Astrocyte (in vitro differentiated cells and primary cell): ENCODE results near the gene VWF. TPM values are rescaled to one million over a fixed set of nuclear protein-coding genes. Genes with fewer than 3 reads are reported as not detected.

Experiments used
- DNase-seq: peaks from one replicate; pipeline ENCODE4 v3.0.0-alpha.2; 2010; ENCODE audit warnings: low read depth
- FAIRE-seq: peaks from 2 replicates; lab custom pipeline; 2011; peaks lifted over from hg19 to GRCh38; lab: Jason Lieb, UNC
- H2AFZ ChIP-seq: 2 replicates; pipeline ENCODE4 v1.6.0; 2012; ENCODE audit warnings: low read depth, low read length, inconsistent platforms
- H3K27ac ChIP-seq: 2 replicates; pipeline ENCODE4 v1.5.1; 2011; ENCODE audit warnings: low read depth, low read length, inconsistent platforms
- H3K27me3 ChIP-seq: 2 replicates; pipeline ENCODE4 v1.6.0; 2011; ENCODE audit warnings: low read length, inconsistent platforms; ENCODE audit not compliant: insufficient read depth
- H3K36me3 ChIP-seq: 2 replicates; pipeline ENCODE4 v1.5.1; 2011; ENCODE audit warnings: low read length, inconsistent platforms; ENCODE audit not compliant: insufficient read depth
- H3K4me1 ChIP-seq: 2 replicates; pipeline ENCODE4 v1.5.1; 2011; ENCODE audit warnings: low read length, inconsistent platforms; ENCODE audit not compliant: insufficient read depth
- H3K4me2 ChIP-seq: 2 replicates; pipeline ENCODE4 v1.6.0; 2012; ENCODE audit warnings: low read length, inconsistent platforms
- H3K4me3 ChIP-seq: 2 replicates; pipeline ENCODE4 v1.5.1; 2011; ENCODE audit warnings: low read depth, mild to moderate bottlenecking, low read length, inconsistent platforms; ENCODE audit not compliant: insufficient read depth
- H3K79me2 ChIP-seq: 2 replicates; pipeline ENCODE4 v1.6.0; 2012; ENCODE audit warnings: mild to moderate bottlenecking, low read length, inconsistent platforms; ENCODE audit not compliant: insufficient read depth
- H3K9ac ChIP-seq: 2 replicates; pipeline ENCODE4 v1.6.0; 2012; ENCODE audit warnings: mild to moderate bottlenecking, low read length, inconsistent platforms
- H3K9me3 ChIP-seq: 2 replicates; pipeline ENCODE4 v1.5.1; 2012; ENCODE audit warnings: low read depth, mild to moderate bottlenecking, low read length, inconsistent platforms; ENCODE audit not compliant: insufficient read depth
- H4K20me1 ChIP-seq: 2 replicates; pipeline ENCODE4 v1.6.0; 2012; ENCODE audit warnings: low read length, inconsistent platforms; ENCODE audit not compliant: insufficient read depth
- H3K27ac Mint-ChIP-seq: one replicate; pipeline ENCODE4 v1.8.0; 2021; ENCODE audit warnings: mild to moderate bottlenecking, mixed read lengths; ENCODE audit not compliant: unreplicated experiment
- H3K27me3 Mint-ChIP-seq: one replicate; pipeline ENCODE4 v1.8.0; 2021; ENCODE audit warnings: low read depth, mixed read lengths; ENCODE audit not compliant: unreplicated experiment
- H3K36me3 Mint-ChIP-seq: one replicate; pipeline ENCODE4 v1.8.0; 2021; ENCODE audit warnings: low read depth, mixed read lengths; ENCODE audit not compliant: unreplicated experiment
- H3K4me1 Mint-ChIP-seq: one replicate; pipeline ENCODE4 v1.8.0; 2021; ENCODE audit warnings: low read depth, mixed read lengths; ENCODE audit not compliant: unreplicated experiment
- H3K4me3 Mint-ChIP-seq: one replicate; pipeline ENCODE4 v1.8.0; 2021; ENCODE audit warnings: mild to moderate bottlenecking, moderate library complexity, mixed read lengths; ENCODE audit not compliant: unreplicated experiment
- H3K9me3 Mint-ChIP-seq: one replicate; pipeline ENCODE4 v1.8.0; 2021; ENCODE audit warnings: mild to moderate bottlenecking, mixed read lengths; ENCODE audit not compliant: unreplicated experiment
- CTCF ChIP-seq: IDR thresholded peaks from 2 replicates; pipeline ENCODE4 v1.5.1; 2011; ENCODE audit warnings: low read depth, mild to moderate bottlenecking, inconsistent platforms, low read length, moderate library complexity; ENCODE audit not compliant: insufficient read depth
- EZH2 ChIP-seq: IDR thresholded peaks from 2 replicates; pipeline ENCODE4 v1.6.1; 2012; ENCODE audit warnings: mild to moderate bottlenecking, low read length, inconsistent platforms; ENCODE audit not compliant: insufficient read depth
- total RNA-seq: library from RNA; stranded (reverse); gene quantifications from 2 replicates; pipeline ENCODE4 v1.2.1, GENCODE V29; 2021

Gene VWF
- total RNA-seq, 1 donor from 2014 or later = 0.23 TPM

- H3K4me1 ChIP-seq = peaks cover 7% of the 10 kb centered on the region
- no peak overlapping the region for H3K27ac Mint-ChIP-seq
- H3K27ac ChIP-seq = no peak overlapping the region
- H3K79me2 ChIP-seq = no peaks in the 10 kb centered on the region
- H2AFZ ChIP-seq = no peak overlapping the region
- FAIRE-seq (no peak), DNase-seq (no peak)
- H3K27me3 ChIP-seq = no peaks in the 10 kb centered on the region
- H3K4me3 ChIP-seq = no peak overlapping the region
- peaks cover 27% of the 10 kb centered on the region for H3K27me3 Mint-ChIP-seq
- no peaks in the 10 kb centered on the region for H4K20me1 ChIP-seq
- H3K9me3 Mint-ChIP-seq = no peaks in the 10 kb centered on the region
- H3K9ac ChIP-seq = no peak overlapping the region
- H3K36me3 ChIP-seq = no peaks in the 10 kb centered on the region
- H3K4me3 Mint-ChIP-seq = no peak overlapping the region
- no peaks in the 10 kb centered on the region for H3K9me3 ChIP-seq
- TF ChIP-seq EZH2 (no peak), CTCF (no peak)
- no peak overlapping the region for H3K4me2 ChIP-seq
- H3K4me1 Mint-ChIP-seq = peaks cover 5% of the 10 kb centered on the region
- no peaks in the 10 kb centered on the region for H3K36me3 Mint-ChIP-seq
Observed at GRCh38 chr12:6059860-6060565, 64.5 kb downstream of the VWF start.

GRCh38 chr12:6059221-6059620 is 65.2 kb downstream of the VWF start:
- H3K4me1 ChIP-seq = peaks cover 7% of the 10 kb centered on the region
- Mint-ChIP-seq H3K36me3 (no peaks in the 10 kb centered on the region), H3K9me3 (no peaks in the 10 kb centered on the region), H3K27ac (no peak overlapping the region), H3K4me1 (peaks cover 5% of the 10 kb centered on the region), H3K4me3 (no peak overlapping the region), H3K27me3 (peaks cover 29% of the 10 kb centered on the region)
- no peak for DNase-seq
- H3K9ac ChIP-seq = no peak overlapping the region
- TF ChIP-seq EZH2 (no peak), CTCF (no peak)
- H3K79me2 ChIP-seq = no peaks in the 10 kb centered on the region
- H3K9me3 ChIP-seq = no peaks in the 10 kb centered on the region
- no peaks in the 10 kb centered on the region for H3K27me3 ChIP-seq
- H3K27ac ChIP-seq = no peak overlapping the region
- H3K4me3 ChIP-seq = no peak overlapping the region
- H3K4me2 ChIP-seq = no peak overlapping the region
- no peak overlapping the region for H2AFZ ChIP-seq
- no peaks in the 10 kb centered on the region for H4K20me1 ChIP-seq
- no peak for FAIRE-seq
- no peaks in the 10 kb centered on the region for H3K36me3 ChIP-seq

GRCh38 chr12:6058481-6059161 is 65.8 kb downstream of the VWF start:
- H3K9me3 Mint-ChIP-seq = no peaks in the 10 kb centered on the region
- Histone ChIP-seq H2AFZ (no peak overlapping the region), H3K9ac (no peak overlapping the region), H3K4me3 (no peak overlapping the region), H3K36me3 (no peaks in the 10 kb centered on the region), H4K20me1 (no peaks in the 10 kb centered on the region), H3K27ac (no peak overlapping the region), H3K79me2 (no peaks in the 10 kb centered on the region), H3K27me3 (no peaks in the 10 kb centered on the region), H3K4me2 (no peak overlapping the region), H3K4me1 (peaks cover 10% of the 10 kb centered on the region), H3K9me3 (no peaks in the 10 kb centered on the region)
- H3K27me3 Mint-ChIP-seq = peaks cover 29% of the 10 kb centered on the region
- TF ChIP-seq EZH2 (no peak), CTCF (no peak)
- no peak for DNase-seq
- no peak overlapping the region for H3K27ac Mint-ChIP-seq
- no peaks in the 10 kb centered on the region for H3K36me3 Mint-ChIP-seq
- H3K4me3 Mint-ChIP-seq = no peak overlapping the region
- peaks cover 10% of the 10 kb centered on the region for H3K4me1 Mint-ChIP-seq
- FAIRE-seq = no peak
